ENCODE results near the gene ZNF689. TPM values are rescaled to one million over a fixed set of nuclear protein-coding genes. Genes with fewer than 3 reads are reported as not detected.

The ZNF689 gene
- total and polyA plus RNA-seq, 2 of the 13 experiments (the other 11 are each of a cell fraction or from before 2014, with no cell fraction given): 9.7 to 19.5 TPM

DNA sequence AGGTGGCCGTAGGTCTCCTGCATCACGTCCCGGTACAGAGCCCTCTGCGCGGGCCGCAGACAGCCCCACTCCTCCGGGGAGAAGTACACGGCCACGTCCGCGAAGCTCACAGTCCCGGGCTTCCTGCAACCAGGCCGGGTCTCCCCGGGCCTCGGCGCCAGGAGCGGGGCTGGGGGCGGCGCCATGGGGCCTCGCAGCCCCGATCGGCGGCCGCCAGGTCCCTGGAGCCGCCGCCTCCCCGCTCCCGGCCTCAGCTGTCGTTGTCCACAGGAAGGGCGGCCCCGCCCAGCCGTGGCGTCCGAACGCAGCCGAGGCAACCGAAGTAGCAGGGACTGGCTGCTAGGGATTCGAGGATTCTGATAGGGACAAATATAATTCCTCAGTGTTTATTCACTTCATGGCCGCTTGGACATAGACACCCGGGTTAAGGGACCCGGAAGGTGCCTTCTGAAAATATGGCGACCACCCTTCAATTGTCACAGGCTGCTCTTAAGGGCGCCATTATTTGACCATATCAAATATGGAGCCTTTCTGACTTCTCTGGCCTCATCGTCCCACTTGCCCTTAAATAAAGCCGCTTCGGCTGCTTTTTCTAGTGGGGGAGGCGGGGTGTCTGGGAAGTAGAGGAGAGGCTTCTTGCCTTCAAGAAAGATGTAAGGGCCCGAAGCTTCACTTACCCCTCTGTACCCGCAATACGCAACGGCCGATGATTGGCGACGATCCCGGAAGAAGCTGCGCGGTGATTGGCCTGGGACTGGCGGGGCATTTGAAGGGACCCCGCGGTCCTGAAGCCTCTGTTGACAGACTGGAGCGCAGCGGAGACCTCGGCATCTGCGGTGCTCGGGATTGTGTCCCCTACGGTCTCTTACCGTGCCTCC is 38.5 kb downstream of the ZNF689 start, which contains the start of gene ZNF688 (continued):
- TF ChIP-seq CBX5 (CRISPR knock-in tag; IDR thresholded peaks at IDR 0.05; ENCODE audit: borderline replicate concordance) (no peak), ZEB1 (IDR thresholded peaks at IDR 0.05; ENCODE audit: insufficient replicate concordance, low read depth) (peak; percentile 33), ZNF614 (CRISPR knock-in tag; IDR thresholded peaks at IDR 0.05; ENCODE audit: borderline replicate concordance) (no peak; the same call in 1 of the 2 replicates), PCBP2 (optimal IDR thresholded peaks at IDR 0.05; ENCODE audit: low read depth, low read length, poor library complexity, severe bottlenecking) (no peak), FOXJ3 (CRISPR knock-in tag; IDR thresholded peaks at IDR 0.05; ENCODE audit: borderline replicate concordance) (0 out of 2 replicates have a peak, but pooled peaks have one; percentile 27), RARG (CRISPR knock-in tag; IDR thresholded peaks at IDR 0.05; ENCODE audit: low read depth) (peak; percentile 56; the same call in 1 of the 2 replicates), MAFF (IDR thresholded peaks at IDR 0.05; ENCODE audit: low read depth, low read length) (no peak), RELA (CRISPR knock-in tag; IDR thresholded peaks at IDR 0.05) (no peak), EHMT2 (IDR thresholded peaks at IDR 0.05; ENCODE audit: borderline replicate concordance, low read depth, low read length) (no peak), ZNF788 (CRISPR knock-in tag; IDR thresholded peaks at IDR 0.05; ENCODE audit: borderline replicate concordance) (peak; percentile 46; the same call in 1 of the 2 replicates), ZNF7 (CRISPR knock-in tag; IDR thresholded peaks at IDR 0.05) (no peak), SMAD1 (CRISPR knock-in tag; IDR thresholded peaks at IDR 0.05; ENCODE audit: borderline replicate concordance, low read depth) (no peak)
- TF ChIP-seq, protein P1, sequence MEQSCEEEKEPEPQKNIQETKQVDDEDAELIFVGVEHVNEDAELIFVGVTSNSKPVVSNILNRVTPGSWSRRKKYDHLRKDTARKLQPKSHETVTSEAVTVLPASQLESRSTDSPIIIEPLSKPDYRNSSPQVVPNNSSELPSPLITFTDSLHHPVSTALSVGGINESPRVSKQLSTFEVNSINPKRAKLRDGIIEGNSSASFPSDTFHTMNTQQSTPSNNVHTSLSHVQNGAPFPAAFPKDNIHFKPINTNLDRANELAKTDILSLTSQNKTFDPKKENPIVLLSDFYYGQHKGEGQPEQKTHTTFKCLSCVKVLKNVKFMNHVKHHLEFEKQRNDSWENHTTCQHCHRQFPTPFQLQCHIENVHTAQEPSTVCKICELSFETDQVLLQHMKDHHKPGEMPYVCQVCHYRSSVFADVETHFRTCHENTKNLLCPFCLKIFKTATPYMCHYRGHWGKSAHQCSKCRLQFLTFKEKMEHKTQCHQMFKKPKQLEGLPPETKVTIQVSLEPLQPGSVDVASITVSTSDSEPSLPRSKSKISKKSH (CRISPR knock-in tag; IDR thresholded peaks at IDR 0.05; ENCODE audit: borderline replicate concordance): peak; percentile 69; the same call in 1 of the 2 replicates
- TF ChIP-seq, protein P2, sequence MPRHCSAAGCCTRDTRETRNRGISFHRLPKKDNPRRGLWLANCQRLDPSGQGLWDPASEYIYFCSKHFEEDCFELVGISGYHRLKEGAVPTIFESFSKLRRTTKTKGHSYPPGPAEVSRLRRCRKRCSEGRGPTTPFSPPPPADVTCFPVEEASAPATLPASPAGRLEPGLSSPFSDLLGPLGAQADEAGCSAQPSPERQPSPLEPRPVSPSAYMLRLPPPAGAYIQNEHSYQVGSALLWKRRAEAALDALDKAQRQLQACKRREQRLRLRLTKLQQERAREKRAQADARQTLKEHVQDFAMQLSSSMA (CRISPR knock-in tag; IDR thresholded peaks at IDR 0.05): peak; percentile 92
- TF ChIP-seq, protein P3, sequence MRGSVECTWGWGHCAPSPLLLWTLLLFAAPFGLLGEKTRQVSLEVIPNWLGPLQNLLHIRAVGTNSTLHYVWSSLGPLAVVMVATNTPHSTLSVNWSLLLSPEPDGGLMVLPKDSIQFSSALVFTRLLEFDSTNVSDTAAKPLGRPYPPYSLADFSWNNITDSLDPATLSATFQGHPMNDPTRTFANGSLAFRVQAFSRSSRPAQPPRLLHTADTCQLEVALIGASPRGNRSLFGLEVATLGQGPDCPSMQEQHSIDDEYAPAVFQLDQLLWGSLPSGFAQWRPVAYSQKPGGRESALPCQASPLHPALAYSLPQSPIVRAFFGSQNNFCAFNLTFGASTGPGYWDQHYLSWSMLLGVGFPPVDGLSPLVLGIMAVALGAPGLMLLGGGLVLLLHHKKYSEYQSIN (CRISPR knock-in tag; IDR thresholded peaks at IDR 0.05; ENCODE audit: borderline replicate concordance): no peak
- TF ChIP-seq, protein P4, sequence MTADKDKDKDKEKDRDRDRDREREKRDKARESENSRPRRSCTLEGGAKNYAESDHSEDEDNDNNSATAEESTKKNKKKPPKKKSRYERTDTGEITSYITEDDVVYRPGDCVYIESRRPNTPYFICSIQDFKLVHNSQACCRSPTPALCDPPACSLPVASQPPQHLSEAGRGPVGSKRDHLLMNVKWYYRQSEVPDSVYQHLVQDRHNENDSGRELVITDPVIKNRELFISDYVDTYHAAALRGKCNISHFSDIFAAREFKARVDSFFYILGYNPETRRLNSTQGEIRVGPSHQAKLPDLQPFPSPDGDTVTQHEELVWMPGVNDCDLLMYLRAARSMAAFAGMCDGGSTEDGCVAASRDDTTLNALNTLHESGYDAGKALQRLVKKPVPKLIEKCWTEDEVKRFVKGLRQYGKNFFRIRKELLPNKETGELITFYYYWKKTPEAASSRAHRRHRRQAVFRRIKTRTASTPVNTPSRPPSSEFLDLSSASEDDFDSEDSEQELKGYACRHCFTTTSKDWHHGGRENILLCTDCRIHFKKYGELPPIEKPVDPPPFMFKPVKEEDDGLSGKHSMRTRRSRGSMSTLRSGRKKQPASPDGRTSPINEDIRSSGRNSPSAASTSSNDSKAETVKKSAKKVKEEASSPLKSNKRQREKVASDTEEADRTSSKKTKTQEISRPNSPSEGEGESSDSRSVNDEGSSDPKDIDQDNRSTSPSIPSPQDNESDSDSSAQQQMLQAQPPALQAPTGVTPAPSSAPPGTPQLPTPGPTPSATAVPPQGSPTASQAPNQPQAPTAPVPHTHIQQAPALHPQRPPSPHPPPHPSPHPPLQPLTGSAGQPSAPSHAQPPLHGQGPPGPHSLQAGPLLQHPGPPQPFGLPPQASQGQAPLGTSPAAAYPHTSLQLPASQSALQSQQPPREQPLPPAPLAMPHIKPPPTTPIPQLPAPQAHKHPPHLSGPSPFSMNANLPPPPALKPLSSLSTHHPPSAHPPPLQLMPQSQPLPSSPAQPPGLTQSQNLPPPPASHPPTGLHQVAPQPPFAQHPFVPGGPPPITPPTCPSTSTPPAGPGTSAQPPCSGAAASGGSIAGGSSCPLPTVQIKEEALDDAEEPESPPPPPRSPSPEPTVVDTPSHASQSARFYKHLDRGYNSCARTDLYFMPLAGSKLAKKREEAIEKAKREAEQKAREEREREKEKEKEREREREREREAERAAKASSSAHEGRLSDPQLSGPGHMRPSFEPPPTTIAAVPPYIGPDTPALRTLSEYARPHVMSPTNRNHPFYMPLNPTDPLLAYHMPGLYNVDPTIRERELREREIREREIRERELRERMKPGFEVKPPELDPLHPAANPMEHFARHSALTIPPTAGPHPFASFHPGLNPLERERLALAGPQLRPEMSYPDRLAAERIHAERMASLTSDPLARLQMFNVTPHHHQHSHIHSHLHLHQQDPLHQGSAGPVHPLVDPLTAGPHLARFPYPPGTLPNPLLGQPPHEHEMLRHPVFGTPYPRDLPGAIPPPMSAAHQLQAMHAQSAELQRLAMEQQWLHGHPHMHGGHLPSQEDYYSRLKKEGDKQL (CRISPR knock-in tag; IDR thresholded peaks at IDR 0.05; ENCODE audit: low read depth): no peak
- TF ChIP-seq, protein P5, sequence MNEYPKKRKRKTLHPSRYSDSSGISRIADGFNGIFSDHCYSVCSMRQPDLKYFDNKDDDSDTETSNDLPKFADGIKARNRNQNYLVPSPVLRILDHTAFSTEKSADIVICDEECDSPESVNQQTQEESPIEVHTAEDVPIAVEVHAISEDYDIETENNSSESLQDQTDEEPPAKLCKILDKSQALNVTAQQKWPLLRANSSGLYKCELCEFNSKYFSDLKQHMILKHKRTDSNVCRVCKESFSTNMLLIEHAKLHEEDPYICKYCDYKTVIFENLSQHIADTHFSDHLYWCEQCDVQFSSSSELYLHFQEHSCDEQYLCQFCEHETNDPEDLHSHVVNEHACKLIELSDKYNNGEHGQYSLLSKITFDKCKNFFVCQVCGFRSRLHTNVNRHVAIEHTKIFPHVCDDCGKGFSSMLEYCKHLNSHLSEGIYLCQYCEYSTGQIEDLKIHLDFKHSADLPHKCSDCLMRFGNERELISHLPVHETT (CRISPR knock-in tag; conservative IDR thresholded peaks at IDR 0.05): peak; percentile 33; the same call in 1 of the 2 replicates

All from HepG2 (cell line).